SK-N-SH (cell line): ENCODE data around the gene URM1. TPM values are rescaled to one million over a fixed set of nuclear protein-coding genes. Genes with fewer than 3 reads are reported as not detected.

ENCODE experiments used
- CTCF ChIA-PET: fragments of 300-600, 350-600 bp; formaldehyde crosslinking; extraction: SDS; loops from one replicate; lab custom pipeline; 2021; lab: Yijun Ruan, JAX
- POLR2A ChIA-PET: fragments of 350-600 bp; sonication (Branson Sonifier 250); formaldehyde crosslinking; extraction: SDS; loops from one replicate; lab custom pipeline; 2020; ENCODE audit warnings: antibody characterized with exemption, inconsistent platforms; lab: Yijun Ruan, JAX
- DNase-seq: peaks from one replicate; pipeline ENCODE4 v3.0.0; 2012
- H2AFZ ChIP-seq: fragments of 200-600 bp; sonication (generic); 2 replicates; pipeline ENCODE4 v1.8.1; 2016; ENCODE audit warnings: antibody characterized with exemption, mild to moderate bottlenecking, low read depth
- H3F3A ChIP-seq: fragments of 200-600 bp; sonication (generic); replicated peaks from 2 replicates; pipeline ENCODE3; 2016; ENCODE audit warnings: antibody characterized with exemption, mild to moderate bottlenecking; ENCODE audit not compliant: insufficient read depth
- H3K27ac ChIP-seq, 2 experiments: fragments of 200-500 bp in 1 of 2; fragments of 200-600 bp in 1 of 2; sonication (Bioruptor generic) in 1 of 2; sonication (generic), shearing (Covaris generic) in 1 of 2; 2 replicates each; pipeline versions ENCODE4 v1.5.1 to v1.6.1; 2014 to 2016; ENCODE audit warnings: low read depth in 2 of 2, inconsistent platforms in 1 of 2, low read length in 1 of 2, mild to moderate bottlenecking in 1 of 2, mixed read lengths in 1 of 2
- H3K27me3 ChIP-seq: fragments of 200-600 bp; sonication (generic), shearing (Covaris generic); 2 replicates; pipeline ENCODE4 v1.6.1; 2016; ENCODE audit warnings: mixed run types; ENCODE audit not compliant: insufficient read depth
- H3K36me3 ChIP-seq, 2 experiments: fragments of 200-500 bp in 1 of 2; fragments of 200-600 bp in 1 of 2; sonication (Bioruptor generic) in 1 of 2; sonication (generic) in 1 of 2; replicated peaks in 1 of 2; 2 replicates each; pipeline versions ENCODE3 to v1.5.1; 2014 to 2016; ENCODE audit warnings: low read length in 1 of 2, mild to moderate bottlenecking in 1 of 2; ENCODE audit not compliant: insufficient read depth in 2 of 2, control insufficient read depth in 1 of 2
- H3K4me1 ChIP-seq, 2 experiments: fragments of 200-500 bp in 1 of 2; fragments of 200-600 bp in 1 of 2; sonication (Bioruptor generic) in 1 of 2; sonication (generic), shearing (Covaris generic) in 1 of 2; 2 replicates each; pipeline versions ENCODE4 v1.5.1 to v1.6.1; 2014 to 2016; ENCODE audit warnings: low read depth in 1 of 2, low read length in 1 of 2, mixed run types in 1 of 2; ENCODE audit not compliant: insufficient read depth in 2 of 2, control insufficient read depth in 1 of 2
- H3K4me2 ChIP-seq: fragments of 200-600 bp; sonication (generic), shearing (Covaris generic); 2 replicates; pipeline ENCODE4 v1.6.1; 2017; ENCODE audit warnings: mixed run types
- H3K4me3 ChIP-seq, 2 experiments: fragments of 200-500 bp in 1 of 2; fragments of 200-600 bp in 1 of 2; sonication (Bioruptor generic) in 1 of 2; sonication (generic), shearing (Covaris generic) in 1 of 2; 2 replicates each; pipeline versions ENCODE4 v1.5.1 to v1.8.1; 2014 to 2016; ENCODE audit warnings: low read depth in 2 of 2, inconsistent platforms in 1 of 2, low read length in 1 of 2, mild to moderate bottlenecking in 1 of 2, mixed read lengths in 1 of 2, moderate library complexity in 1 of 2
- H3K79me2 ChIP-seq: fragments of 200-600 bp; sonication (generic); 2 replicates; pipeline ENCODE4 v1.8.1; 2017; ENCODE audit warnings: mild to moderate bottlenecking; ENCODE audit not compliant: insufficient read depth
- H3K9ac ChIP-seq: fragments of 200-600 bp; sonication (generic); 2 replicates; pipeline ENCODE4 v1.6.1; 2017; ENCODE audit warnings: mixed run types
- H3K9me2 ChIP-seq: fragments of 200-600 bp; sonication (generic); 2 replicates; pipeline ENCODE4 v1.6.1; 2017; ENCODE audit warnings: mixed run types
- H3K9me3 ChIP-seq: fragments of 200-600 bp; sonication (generic); 2 replicates; pipeline ENCODE4 v1.6.1; 2017; ENCODE audit warnings: mixed run types, mild to moderate bottlenecking, moderate library complexity
- H4K20me1 ChIP-seq: fragments of 200-600 bp; sonication (generic); 2 replicates; pipeline ENCODE4 v1.6.1; 2017; ENCODE audit warnings: mild to moderate bottlenecking, mixed run types; ENCODE audit not compliant: insufficient read depth
- CTCF ChIP-seq: fragments of 200-600 bp; sonication (generic); IDR thresholded peaks from 2 replicates; pipeline ENCODE4 v1.6.1; 2017; ENCODE audit warnings: antibody characterized with exemption, mild to moderate bottlenecking, moderate library complexity
- ELF1 ChIP-seq: IDR thresholded peaks from 2 replicates; pipeline ENCODE4 v1.4.0; 2012
- EP300 ChIP-seq, 2 experiments: IDR thresholded peaks; 2 replicates each; pipeline versions ENCODE4 v1.4.0 to v1.6.1; 2012; ENCODE audit warnings: borderline replicate concordance in 1 of 2, low read depth in 1 of 2, low read length in 1 of 2
- EZH2phosphoT487 ChIP-seq: fragments of 200-600 bp; sonication (generic); IDR thresholded peaks from 2 replicates; pipeline ENCODE4 v1.6.1; 2017; ENCODE audit warnings: low read depth, mixed run types, mild to moderate bottlenecking, antibody characterized with exemption, moderate library complexity, borderline replicate concordance
- FOXJ3 ChIP-seq: sonication (generic); formaldehyde crosslinking; IDR thresholded peaks from 2 replicates; pipeline ENCODE4 v1.5.1; 2020; ENCODE audit warnings: mild to moderate bottlenecking, missing genetic modification reagents
- MAX ChIP-seq: IDR thresholded peaks from 2 replicates; pipeline ENCODE4 v1.4.0; 2012; ENCODE audit warnings: low read depth
- NRF1 ChIP-seq: IDR thresholded peaks from 2 replicates; pipeline ENCODE4 v1.6.1; 2012; ENCODE audit warnings: low read depth, mild to moderate bottlenecking, low read length
- PBX3 ChIP-seq: IDR thresholded peaks from 2 replicates; pipeline ENCODE4; 2012
- RCOR1 ChIP-seq: fragments of 150-350 bp; IDR thresholded peaks from 2 replicates; pipeline ENCODE4 v1.6.1; 2017; ENCODE audit warnings: antibody characterized with exemption, low read length
- RFX5 ChIP-seq: IDR thresholded peaks from 2 replicates; pipeline ENCODE4 v1.6.1; 2012; ENCODE audit warnings: mild to moderate bottlenecking, improper control_type of control experiment, low read length
- SMC3 ChIP-seq: IDR thresholded peaks from 2 replicates; pipeline ENCODE4 v1.6.1; 2012; ENCODE audit warnings: low read depth, low read length, improper control_type of control experiment
- TCF12 ChIP-seq: IDR thresholded peaks from 2 replicates; pipeline ENCODE4 v1.4.0; 2012
- TEAD4 ChIP-seq: IDR thresholded peaks from 2 replicates; pipeline ENCODE4 v1.4.0; 2012; ENCODE audit warnings: mild to moderate bottlenecking, borderline replicate concordance; ENCODE audit not compliant: insufficient read depth
- USF2 ChIP-seq: fragments of 150-350 bp; IDR thresholded peaks from 2 replicates; pipeline ENCODE4 v1.6.1; 2017; ENCODE audit warnings: antibody characterized with exemption, low read length, low read depth, borderline replicate concordance
- YY1 ChIP-seq: IDR thresholded peaks from 2 replicates; pipeline ENCODE4 v1.4.0; 2012; ENCODE audit warnings: low read depth, mild to moderate bottlenecking
- ZBTB33 ChIP-seq: IDR thresholded peaks from 2 replicates; pipeline ENCODE4 v1.4.0; 2012; ENCODE audit warnings: low read depth, borderline replicate concordance
- WGBS: methylation state at CpG from one replicate; pipeline ENCODE4 v1.1.6; 2017; ENCODE audit warnings: low lambda C conversion rate; 5-methylcytosine and 5-hydroxymethylcytosine counted together
- polyA plus RNA-seq, 3 experiments: library from polyadenylated mRNA; depleted of rRNA; stranded (reverse); fragments of >200 nt; gene quantifications; 2 replicates each; pipeline ENCODE4 v1.2.3, GENCODE V29; 2012

The URM1 gene
- polyA plus RNA-seq, 1 of the 3 experiments (the other 2 are of a cell fraction), result 58.9 TPM

- POLR2A ChIA-PET, result interaction anchor here (0.5 to 1.4 kb wide), 4 partner anchors 12 to 95 kb away, joined by 3 to 5 read pairs (median 5); partner anchors contain the start of genes CERCAM and URM1
- Histone ChIP-seq H3K27me3 (no peaks in the 10 kb centered on the region), H3K27ac (peak overlapping the region in 1 of 2 experiments; percentile 29; a peak in 1 of 4 replicates), H3K9me2 (no peaks in the 10 kb centered on the region), H2AFZ (no peak overlapping the region), H3F3A (no peaks in the 10 kb centered on the region), H3K4me2 (no peak overlapping the region), H4K20me1 (no peaks in the 10 kb centered on the region), H3K4me3 (no peak overlapping the region), H3K4me1 (peaks cover 0 to 12% of the 10 kb centered on the region in 2 experiments; a peak in 1 of 4 replicates), H3K9ac (no peak overlapping the region), H3K36me3 (peaks cover 10 to 44% of the 10 kb centered on the region in 2 experiments), H3K9me3 (no peaks in the 10 kb centered on the region), H3K79me2 (peaks cover 17% of the 10 kb centered on the region; the same call in 1 of the 2 replicates)
- 93% methylated on average over 7 of the region's 9 CpGs for WGBS
- no peak for DNase-seq
- TF ChIP-seq NRF1 (no peak), EP300 (IDR thresholded peaks at IDR 0.05; ENCODE audit: borderline replicate concordance in 1 of 2, low read depth in 1 of 2, low read length in 1 of 2) (no peak), ZBTB33 (no peak), CTCF (no peak), ELF1 (no peak), FOXJ3 (CRISPR knock-in tag) (no peak), PBX3 (no peak), MAX (no peak), TEAD4 (no peak), SMC3 (no peak), TCF12 (no peak), YY1 (no peak), RFX5 (no peak), USF2 (no peak), RCOR1 (no peak), EZH2phosphoT487 (no peak)
- CTCF ChIA-PET, result interaction anchor here (1.0 to 4.6 kb wide), 4 partner anchors 23 to 42 kb away, joined by 3 to 22 read pairs (median 8); partner anchors contain the start of gene CERCAM
Measured at GRCh38 chr9:128383007-128383753, 12.0 kb downstream of the URM1 start.
